NCI-H1048 (cell line): ENCODE data around the gene AGBL1.

Experiments used
- DNase-seq: peaks from one replicate; lab custom pipeline; 2025; lab: John Stamatoyannopoulos, UW

AGBL1 gene

DNA sequence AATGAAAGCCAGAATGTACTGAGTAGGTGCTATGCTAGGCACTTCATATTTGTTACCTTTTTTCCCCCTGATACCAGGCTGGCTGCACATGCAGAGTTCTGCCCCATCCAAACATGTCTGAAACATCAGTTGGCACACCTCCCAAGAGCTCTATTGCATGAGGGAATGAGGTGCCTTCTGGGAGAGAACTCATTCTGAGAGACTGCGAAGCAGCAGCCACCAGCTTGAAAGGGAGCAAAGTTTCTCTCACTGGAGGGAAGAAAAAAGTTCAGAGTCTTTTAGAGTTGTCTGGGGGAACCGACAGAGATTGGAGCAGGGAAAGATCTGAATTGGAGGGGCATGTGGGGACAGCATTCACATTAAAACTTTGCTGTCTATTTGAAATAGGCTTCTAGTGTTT lies 84.1 kb downstream of the AGBL1 start:
- DNase-seq = no peak

DNA sequence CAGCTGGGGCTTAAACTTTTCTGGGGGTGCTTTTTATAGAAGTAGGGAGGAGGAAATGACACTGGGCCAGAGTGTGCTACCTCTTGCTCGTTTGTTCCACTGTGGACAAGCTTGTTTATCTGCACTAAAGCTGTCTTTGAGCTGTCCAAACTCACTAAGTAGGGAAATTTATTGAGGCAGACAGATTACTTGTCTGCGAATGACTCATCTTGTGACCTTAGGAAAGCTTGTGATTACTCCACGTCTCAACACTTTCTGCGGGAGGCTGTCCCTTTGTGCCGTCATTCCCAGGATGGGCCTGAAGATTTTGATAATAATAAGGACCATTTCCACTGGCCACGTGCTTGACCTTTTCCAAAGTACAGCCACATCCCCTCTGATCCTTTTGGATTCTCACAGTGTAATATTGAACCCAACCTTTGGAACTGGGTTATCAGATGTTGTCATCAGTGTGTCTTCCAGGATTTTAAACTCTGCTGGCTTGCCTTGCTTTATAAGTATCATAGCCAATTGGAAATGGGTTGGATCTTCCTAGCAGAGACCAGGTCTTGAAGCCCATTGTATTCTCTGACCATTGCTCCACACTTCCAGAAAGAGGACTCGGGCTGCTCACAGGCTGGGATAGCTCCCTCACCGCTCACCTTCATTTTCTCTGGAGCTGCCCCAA lies 84.7 kb downstream of the AGBL1 start:
- no peak for DNase-seq

DNA sequence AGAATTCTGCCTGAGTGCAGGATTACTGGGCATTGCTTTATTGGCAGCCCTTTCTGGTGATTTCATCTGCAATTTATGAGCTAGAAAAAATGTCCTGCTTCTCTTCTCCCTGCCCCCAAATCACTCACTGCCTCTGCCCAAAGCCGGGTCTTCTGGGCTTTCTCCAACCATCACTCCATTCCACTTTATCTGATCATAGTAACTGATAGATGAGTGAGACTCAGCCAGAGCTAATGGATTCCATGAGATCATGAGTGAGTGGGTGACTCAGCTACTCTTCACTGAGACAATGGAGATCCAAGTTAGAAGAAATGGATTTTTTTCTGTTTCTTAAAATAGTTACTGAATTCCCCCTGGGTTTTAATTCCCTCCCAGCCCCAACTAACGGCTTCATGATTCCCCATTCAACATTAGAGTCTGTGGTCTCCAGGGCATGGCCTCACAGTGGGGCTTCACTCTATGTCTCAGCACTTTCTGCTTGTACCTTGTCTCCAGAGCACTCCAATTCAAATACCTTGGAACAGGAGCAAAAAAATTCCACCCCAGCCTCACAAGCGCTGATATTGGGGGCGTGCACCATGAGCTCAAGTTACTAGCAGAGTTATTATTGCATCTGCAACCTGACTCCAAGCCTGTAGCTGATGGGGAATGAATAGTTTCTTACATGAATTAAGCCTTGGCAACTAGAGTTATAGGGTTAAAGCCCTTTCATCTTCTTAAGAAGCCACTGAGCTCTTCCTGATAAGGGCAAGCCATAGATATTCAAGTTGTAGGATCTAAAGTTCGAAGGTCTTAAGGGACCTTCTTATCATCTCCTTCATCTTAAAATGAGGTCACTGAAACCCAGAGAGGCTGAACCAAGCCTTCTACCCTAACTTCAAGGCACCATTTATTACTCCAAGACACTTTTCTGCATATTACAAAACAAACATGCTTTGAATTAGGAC lies 85.9 kb downstream of the AGBL1 start:
- DNase-seq = no peak

DNA sequence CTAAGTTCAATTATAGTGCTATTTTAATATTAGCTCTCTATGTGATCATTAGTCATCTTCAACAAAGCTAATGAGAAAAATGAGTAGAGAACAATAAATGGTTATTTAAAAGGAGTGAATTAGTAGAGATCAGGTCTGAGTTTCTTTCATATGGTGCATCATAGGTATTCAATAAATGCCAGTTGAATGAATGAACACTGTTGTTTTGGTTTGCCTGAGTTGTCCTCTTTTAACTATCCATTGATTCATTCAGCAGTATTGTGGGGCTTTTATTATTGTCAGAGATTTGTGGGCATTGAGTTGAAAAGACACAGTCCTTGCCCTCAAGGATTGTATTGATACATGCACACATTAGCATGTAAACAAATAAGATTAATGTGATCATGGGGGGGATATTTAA lies 88.2 kb downstream of the AGBL1 start:
- no peak for DNase-seq

DNA sequence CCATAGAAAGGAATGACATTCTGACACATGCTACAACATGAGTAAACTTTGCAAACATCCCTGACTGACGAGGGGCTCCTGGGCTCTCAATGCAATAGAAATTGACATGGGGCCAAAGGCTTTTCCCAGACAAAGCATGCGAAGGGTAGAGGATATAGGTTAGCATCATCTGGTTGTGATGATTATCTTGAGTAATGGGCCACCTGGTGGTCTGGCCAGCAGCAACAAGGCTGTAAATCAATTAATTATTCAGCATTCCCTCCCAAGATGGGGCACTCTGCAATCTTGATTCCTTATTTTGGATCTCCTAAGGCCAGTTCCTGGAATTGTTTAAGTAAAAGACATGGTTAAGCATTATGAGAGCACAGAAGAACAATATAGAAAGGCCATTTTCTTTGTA lies 99.2 kb downstream of the AGBL1 start:
- no peak for DNase-seq

DNA sequence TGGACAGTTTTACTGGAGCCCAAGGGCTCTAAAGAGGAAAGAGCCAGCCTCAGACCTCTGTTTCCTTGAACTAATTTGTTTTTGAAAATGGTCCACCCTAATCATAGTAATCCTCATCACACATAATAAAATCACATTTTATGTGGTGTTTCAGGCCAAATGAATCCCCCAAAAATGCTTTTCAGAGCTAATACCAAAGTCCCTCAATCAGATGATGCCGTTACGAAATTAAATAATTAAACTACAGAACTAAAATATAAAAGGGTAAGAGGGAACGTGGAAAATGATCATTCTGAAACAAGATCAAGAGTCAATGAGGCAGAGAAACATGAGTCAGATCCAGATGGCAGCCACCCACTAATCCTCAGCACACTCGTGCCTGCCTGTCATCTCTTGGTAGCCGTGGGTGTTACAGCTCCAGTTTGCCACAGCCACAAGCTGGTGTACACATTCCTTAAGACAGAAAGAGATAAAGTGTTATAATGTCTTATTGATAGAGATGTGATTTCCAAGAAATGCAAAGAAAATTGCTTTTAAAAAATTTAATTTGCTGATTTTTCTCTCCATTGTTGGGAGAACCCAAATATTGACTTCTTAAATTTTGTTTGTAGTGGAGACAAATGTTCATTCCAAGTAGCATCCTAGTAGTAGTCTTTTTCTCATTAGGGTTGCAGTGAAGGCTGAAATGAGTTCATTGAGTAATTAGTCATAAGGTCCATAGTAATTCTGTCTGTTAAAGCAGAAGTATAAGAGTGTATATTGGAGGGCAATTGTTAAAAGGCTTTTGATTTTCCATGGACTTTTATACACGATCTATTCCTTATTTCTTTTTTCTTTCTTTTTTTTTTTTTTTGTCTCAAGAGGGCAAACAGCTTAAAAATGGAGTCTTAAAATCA lies 104.2 kb downstream of the AGBL1 start:
- no peak for DNase-seq

DNA sequence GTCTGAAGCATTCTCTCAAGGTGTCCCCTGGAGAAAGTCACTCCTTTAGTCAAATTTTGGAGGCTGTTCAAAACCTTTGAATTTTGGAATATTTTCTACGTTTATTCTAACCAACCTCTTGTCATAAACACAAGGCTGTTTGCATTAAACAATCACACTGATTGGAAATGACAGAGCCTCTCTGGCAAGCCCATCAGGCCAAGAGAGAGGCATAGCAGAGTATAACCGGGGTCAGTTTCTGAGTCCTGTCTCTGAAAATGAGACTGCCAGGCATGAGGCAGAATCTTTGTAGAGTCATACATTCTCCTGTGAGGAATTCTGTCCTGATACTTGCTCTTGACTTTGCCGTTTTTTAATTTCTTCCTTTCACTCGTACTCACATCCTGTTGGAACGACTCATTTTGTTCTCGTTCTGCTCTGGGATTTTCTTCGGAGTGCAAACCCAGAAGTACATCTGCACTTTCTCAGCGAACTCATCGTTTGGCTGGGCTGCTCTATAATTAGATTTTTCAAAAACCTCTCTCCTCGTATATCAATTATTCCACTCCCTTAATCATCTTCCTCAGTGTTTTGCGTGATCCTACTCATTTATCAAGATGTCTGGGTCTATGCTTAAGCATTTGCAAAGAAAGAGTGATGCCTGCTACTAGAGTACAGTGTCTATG lies 114.2 kb downstream of the AGBL1 start:
- no peak for DNase-seq

DNA sequence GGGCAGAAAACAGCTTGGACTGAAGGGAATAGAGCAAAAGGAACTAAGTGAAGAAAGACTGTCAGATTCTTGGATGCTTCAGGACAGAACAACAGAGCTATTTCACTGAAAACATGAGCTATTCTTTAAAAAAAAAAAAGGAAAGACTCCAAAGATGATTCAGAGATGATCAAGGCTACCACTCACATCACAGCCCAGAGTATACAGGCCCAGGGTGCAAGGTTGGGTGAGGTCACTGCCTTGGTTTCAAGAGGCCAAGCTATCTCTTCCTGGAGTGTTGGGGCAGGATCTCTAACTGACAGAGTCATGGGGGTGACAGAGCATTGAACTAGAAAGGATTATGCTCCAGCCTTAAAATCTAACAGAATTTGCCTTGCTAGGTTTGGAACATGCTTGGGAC lies 118.1 kb downstream of the AGBL1 start:
- DNase-seq = no peak

DNA sequence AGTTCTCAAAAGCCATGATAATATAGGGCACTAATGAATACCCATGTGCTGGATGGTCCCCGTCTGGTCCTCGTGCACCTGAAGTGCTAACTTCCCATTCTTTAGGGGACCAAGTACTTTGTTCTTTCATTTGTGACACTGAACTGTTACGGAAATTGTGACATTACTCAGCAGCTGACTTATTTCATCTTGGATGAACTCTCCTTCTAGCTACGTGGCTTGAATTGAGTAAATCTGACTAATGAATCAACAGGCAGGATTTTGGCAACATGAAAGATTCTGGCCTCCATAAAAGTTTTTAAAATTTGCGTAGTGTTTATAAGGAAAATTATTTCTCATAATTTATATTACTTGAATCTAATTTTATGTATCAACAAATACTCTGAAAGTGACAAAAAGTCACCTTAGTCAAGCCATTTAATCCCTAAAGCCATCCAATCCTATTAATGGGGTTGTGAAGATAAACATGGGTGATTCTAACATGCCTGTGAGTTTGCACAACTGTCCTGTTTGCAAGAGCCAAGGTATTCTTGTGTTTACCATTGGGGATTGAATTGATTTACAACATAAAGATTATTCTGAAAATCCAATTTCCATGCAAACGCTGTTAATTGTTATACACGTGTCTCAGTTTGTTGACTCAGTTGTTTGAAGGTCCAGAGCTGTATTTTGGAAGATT lies 119.9 kb downstream of the AGBL1 start:
- DNase-seq = no peak

DNA sequence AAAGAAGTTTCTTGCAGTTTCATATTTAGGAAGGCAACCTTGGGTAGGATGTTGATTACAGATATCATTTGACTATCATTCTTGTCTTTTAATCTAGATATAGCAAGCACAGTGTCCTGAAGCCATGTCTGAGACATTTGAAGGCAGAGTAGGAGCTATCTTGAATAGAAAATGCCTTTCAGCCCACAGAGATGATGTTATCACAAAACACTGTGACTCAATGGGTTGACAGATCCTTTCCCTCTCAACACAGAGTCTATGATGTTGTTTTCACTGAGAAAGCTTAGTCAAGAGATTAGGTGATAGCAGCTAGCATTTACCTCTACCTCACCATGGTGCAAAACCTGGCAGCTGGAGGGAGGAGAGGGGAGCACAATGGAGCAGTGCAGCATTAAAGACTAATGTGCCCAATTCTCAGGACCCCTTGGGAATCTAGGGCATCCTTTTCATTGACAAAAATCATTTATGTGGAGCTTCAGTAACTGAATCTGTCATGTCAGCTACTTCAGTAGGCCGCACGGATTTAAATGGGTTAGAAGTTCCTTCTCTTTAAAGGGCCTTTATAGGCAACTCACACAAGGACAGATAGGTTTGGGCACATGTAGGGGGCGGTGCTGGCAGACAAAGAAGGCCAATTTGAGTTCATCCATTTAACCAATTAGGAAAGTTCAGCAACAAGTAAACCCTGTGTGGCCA lies 121.8 kb downstream of the AGBL1 start:
- DNase-seq = no peak

DNA sequence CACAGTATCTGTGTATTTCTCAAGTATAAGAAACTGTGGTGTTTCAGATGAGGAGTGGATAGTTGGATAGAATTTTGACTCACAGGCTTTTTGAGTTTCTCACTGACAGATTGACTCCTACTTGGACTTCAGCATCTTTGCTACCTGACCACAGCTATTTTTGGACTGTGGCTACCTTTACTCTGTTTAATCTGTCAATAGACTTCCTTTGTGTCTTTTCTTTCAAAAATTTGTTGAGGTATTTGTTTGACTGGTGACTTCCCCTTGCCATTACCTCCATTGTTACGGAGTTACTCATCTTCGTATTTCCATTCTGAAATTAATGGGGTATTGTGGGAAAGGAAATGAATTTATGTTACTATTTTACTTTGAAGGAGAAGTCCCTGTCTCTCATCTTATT lies 123.8 kb downstream of the AGBL1 start:
- no peak for DNase-seq

DNA sequence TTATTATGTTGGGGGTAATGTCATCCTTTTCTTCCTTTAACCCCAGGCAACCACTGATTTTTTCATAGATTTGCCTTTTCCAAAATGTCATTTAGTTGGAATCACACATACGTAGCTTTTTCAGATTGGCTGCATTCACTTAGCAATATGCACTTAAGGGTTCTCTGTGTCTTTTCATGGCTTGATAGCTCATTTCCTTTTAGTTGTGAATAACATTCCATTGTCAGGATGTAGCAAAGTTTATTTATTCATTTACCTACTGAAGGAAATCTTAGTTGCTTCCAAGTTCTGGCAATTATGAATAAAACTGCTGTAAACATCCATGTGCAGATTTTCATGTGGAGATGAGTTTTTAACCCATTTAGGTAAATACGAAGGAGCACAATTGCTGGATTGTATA lies 125.4 kb downstream of the AGBL1 start:
- DNase-seq = no peak

DNA sequence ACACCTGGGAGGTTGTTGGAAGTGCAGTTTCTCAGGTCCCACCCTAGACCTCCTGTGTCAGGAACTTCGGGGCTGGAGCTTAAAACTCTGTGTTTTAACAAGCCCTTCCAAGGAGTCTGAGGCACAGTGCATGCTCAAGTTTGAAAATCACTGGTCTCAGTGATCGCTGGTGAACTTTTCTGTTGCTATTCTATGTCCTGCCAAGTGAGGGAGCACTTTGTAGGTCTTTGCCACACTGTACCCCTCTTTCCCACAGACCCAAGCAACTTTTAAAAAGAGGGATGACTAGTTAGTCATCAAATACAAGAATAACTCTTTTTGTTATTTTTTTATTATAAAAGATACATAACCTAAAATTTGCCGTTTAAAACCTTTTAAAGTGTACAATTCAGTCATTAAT lies 133.7 kb downstream of the AGBL1 start:
- DNase-seq = no peak

DNA sequence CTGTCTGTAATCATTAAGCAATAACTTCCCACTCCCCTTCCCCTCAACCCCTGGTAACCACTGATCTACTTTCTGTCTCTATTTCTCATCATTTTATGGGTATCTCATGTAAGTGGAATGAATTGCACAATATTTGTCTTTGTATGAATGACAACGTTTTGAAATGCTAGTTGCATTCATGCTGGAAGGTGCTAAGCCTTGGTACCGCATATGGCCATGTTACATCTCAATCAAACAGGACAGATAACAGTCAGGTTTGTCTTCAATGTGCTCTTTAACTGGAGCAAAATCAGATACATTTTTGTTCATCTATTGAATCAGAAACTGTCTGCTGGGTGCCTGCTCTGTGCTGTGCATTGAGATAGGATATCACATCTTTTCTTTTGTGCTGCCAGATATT lies 134.2 kb downstream of the AGBL1 start:
- no peak for DNase-seq

DNA sequence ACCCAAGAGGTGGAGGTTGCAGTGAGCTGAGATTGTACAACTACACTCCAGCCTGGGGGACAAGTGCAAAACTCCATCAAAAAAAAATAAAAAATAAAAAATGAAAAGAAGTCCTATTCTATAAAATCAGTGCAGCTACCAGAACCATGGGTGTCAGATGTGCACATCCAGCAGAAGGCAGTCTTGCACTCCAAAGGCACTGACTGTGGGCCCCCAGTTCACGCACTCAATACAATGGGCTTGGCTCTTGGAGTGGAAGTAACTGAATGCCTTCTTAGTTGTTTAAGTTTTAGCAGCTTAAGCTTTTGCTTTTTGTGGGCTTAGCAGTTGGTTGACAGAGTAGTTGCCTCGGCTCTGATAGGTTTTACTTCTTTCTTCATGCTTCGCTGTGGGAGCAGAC lies 141.4 kb downstream of the AGBL1 start:
- no peak for DNase-seq

DNA sequence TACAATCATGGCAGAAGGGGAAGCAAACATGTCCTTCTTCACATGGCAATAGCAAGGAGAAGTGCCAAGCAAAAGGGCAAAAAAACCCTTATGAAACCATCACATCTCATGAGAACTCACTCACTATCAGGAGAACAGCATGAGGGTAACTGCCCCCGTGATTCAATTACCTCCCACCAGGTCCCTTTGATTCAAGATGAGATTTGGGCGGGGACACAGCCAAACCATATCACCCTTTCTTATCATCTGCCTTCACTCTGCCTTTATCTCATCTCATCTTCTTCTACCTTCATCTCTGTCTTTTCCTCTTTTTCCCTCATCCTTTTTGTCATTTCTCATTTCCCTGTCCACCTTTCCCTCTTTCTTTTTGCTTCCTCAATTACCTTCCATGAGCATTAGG lies 149.6 kb downstream of the AGBL1 start:
- no peak for DNase-seq

DNA sequence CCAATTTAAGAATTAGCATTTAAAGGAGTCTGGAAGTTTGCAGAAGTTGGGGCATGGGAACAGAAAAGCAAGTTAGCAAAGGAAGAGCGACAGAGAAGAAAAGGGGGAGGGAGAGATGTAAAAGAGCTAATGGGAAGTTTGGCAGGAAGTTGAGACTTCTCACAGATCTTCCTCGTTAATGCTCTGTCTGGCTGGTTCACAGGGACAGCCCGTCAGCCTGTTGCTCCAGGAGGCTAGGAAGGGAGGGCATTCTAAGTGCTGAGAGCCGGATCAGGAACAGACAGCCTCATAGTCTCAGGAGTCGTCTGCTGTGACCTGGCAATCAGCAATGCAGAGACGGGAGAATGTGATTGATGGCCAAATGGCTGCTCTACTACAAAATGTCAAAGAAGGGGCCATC lies 150.3 kb downstream of the AGBL1 start:
- DNase-seq = no peak

DNA sequence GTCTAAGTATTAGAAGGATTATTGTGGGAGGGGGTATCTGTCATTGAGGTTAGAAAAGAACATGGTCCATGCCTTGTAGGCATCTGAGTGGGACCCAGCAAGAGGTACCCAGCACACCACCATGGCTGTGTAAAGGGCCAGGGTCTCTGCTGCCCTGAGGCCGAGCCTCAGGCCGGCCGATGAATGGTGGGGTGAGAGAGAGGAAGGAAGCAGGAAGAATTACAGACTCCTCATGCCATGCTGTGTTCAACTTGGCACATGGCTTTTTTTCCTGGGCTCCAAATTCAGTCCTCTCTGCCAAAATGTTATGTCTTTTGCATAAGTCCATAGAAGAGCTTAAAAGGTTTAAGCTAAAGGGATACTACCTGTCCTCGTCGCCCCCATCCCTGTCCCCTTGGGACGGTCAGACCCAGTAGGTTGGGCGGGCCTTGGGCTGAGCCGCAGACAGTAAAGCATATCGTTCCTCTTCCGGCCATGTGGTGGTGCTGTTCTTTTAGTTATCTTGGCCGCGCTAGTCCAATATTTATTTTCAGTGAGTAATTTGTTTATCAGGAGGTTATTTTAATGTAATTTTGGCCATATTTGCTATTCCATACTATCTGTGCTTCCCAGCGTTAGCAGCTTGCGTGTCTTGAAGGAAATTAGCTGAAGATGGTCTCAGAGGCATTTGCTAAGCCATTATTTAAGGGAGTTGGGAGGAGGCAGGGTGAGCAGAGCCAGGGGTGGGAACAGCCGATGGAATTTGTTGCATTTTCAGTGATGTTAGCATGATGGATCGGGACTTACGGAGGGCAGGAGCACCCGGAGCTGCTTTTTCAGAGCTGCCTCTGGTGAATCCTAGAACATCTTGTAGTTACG lies 152.4 kb downstream of the AGBL1 start:
- peak; percentile 1 for DNase-seq

DNA sequence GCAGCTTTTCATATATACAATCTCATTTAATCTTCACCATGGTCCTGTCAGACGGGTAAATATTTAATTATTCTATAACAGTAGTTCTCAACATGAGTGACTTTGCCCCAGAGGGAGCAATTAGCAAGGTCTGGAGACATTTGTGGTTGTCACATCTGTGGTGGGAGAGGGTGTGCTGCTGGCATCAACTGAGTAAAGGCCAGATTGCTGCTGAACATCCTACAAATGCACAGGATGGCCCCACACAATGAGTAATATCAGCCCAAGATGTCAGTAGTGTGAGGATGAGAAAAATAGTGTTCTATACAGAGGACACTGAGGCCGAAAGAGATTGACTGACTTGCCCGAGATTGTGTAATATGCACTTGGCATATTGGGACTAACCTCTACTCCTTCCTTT lies 156.0 kb downstream of the AGBL1 start:
- no peak for DNase-seq
